AG04450 (cell line): ENCODE data around the gene VILL. TPM values are rescaled to one million over a fixed set of nuclear protein-coding genes. Genes with fewer than 3 reads are reported as not detected.
A peak's percentile ranks its signal among the peaks of the same experiment; 100 is the strongest.

Experiments
- CTCF ChIA-PET: fragments of 300-600, 350-600 bp; formaldehyde crosslinking; extraction: SDS; loops from one replicate; lab custom pipeline; 2022; ENCODE audit warnings: antibody characterized with exemption, inconsistent platforms; lab: Charles Lee
- POLR2A ChIA-PET: fragments of 350-600 bp; formaldehyde crosslinking; extraction: SDS; loops from one replicate; lab custom pipeline; 2021; ENCODE audit warnings: antibody characterized with exemption, inconsistent platforms; lab: Yijun Ruan, JAX
- DNase-seq: peaks from one replicate; pipeline ENCODE4 v3.0.0-alpha.2; 2011; ENCODE audit warnings: low read depth, low spot score
- H3K27ac ChIP-seq: one replicate; pipeline ENCODE4 v1.5.1; 2012; ENCODE audit warnings: low read depth, low read length, control low read depth
- H3K27me3 ChIP-seq: one replicate; pipeline ENCODE4 v1.6.0; 2012; ENCODE audit warnings: low read length; ENCODE audit not compliant: control insufficient read depth, insufficient read depth
- H3K4me3 ChIP-seq: 2 replicates; pipeline ENCODE4 v1.5.1; 2011; ENCODE audit warnings: mild to moderate bottlenecking, low read depth, low read length, control low read depth
- H3K9me3 ChIP-seq: 2 replicates; pipeline ENCODE4 v1.5.1; 2012; ENCODE audit warnings: low read length; ENCODE audit not compliant: control insufficient read depth, insufficient read depth
- CTCF ChIP-seq: IDR thresholded peaks from 2 replicates; pipeline ENCODE4 v1.5.1; 2011; ENCODE audit warnings: low read depth, low read length, control low read depth, inconsistent platforms
- polyA plus RNA-seq: library from polyadenylated mRNA; depleted of rRNA; stranded (reverse); fragments of >200 nt; gene quantifications from 2 replicates; pipeline ENCODE4 v1.2.3, GENCODE V29; 2011

Gene VILL
- polyA plus RNA-seq, 1 experiment = 2.6 TPM

GRCh38 chr3:37996785-37997301 lies 6.3 kb downstream of the VILL start:
- Histone ChIP-seq H3K4me3 (no peak overlapping the region), H3K9me3 (no peaks in the 10 kb centered on the region; the same call in 1 of the 2 replicates), H3K27ac (no peak overlapping the region), H3K27me3 (peaks cover 1% of the 10 kb centered on the region)
- ChIA-PET POLR2A (interaction anchor here (1.1 to 1.2 kb wide), 2 partner anchors 23 to 141 kb away, joined by 3 to 4 read pairs; no protein-coding TSS in a partner anchor), CTCF (interaction anchor here (0.6 to 1.9 kb wide), 34 partner anchors 8 to 186 kb away, joined by 3 to 20 read pairs (median 4); no protein-coding TSS in a partner anchor)
- DNase-seq = peak; percentile 55
- TF ChIP-seq CTCF = peak; percentile 87

GRCh38 chr3:37997342-37997741 lies 6.8 kb downstream of the VILL start:
- Histone ChIP-seq H3K27me3 (no peaks in the 10 kb centered on the region), H3K9me3 (no peaks in the 10 kb centered on the region; the same call in 1 of the 2 replicates), H3K4me3 (no peak overlapping the region), H3K27ac (no peak overlapping the region)
- ChIA-PET CTCF (interaction anchor here (0.7 to 1.9 kb wide), 30 partner anchors 8 to 186 kb away, joined by 3 to 20 read pairs (median 4); no protein-coding TSS in a partner anchor), POLR2A (interaction anchor here (1.1 to 1.2 kb wide), 2 partner anchors 23 to 142 kb away, joined by 3 to 4 read pairs; no protein-coding TSS in a partner anchor)
- no peak for DNase-seq
- TF ChIP-seq CTCF = no peak

- Histone ChIP-seq H3K4me3 (no peak overlapping the region), H3K27ac (no peak overlapping the region), H3K9me3 (no peaks in the 10 kb centered on the region; the same call in 1 of the 2 replicates), H3K27me3 (no peaks in the 10 kb centered on the region)
- TF ChIP-seq CTCF = no peak
- ChIA-PET POLR2A (interaction anchor here (1.2 kb wide), 1 partner anchor 24 kb away, joined by 3 read pairs; no protein-coding TSS in a partner anchor), CTCF (interaction anchor here (0.8 to 1.9 kb wide), 15 partner anchors 7 to 483 kb away, joined by 3 to 20 read pairs (median 5); no protein-coding TSS in a partner anchor)
- DNase-seq = no peak
Measured at GRCh38 chr3:37997791-37998370, 7.3 kb downstream of the VILL start.

GRCh38 chr3:37999836-38000235 lies 9.2 kb downstream of the VILL start:
- no peaks in the 10 kb centered on the region for H3K27me3 ChIP-seq
- POLR2A ChIA-PET = no interaction called here
- H3K9me3 ChIP-seq = no peaks in the 10 kb centered on the region
- no peak overlapping the region for H3K4me3 ChIP-seq
- CTCF ChIA-PET = no interaction called here
- no peak overlapping the region for H3K27ac ChIP-seq
- DNase-seq = no peak
- no peak for TF ChIP-seq CTCF
